Activated naive CD4-positive, alpha-beta T cell treated with anti-CD3 and anti-CD28 coated beads, Interleukin-2, amount 50 U/mL, for 24 hours (primary cell): Measurements from ENCODE around the gene LRRC1.
"Not testable (repeated sequence)": the region's sequence is repeated elsewhere in the genome, so short reads cannot be mapped to it uniquely, and the experiment has no call there.

Experiments
- H3K27ac Mint-ChIP-seq: one replicate; pipeline ENCODE4 v1.8.0; 2021; ENCODE audit warnings: mild to moderate bottlenecking, mixed read lengths
- H3K27me3 Mint-ChIP-seq: one replicate; pipeline ENCODE4 v1.8.0; 2021; ENCODE audit warnings: mixed read lengths
- H3K36me3 Mint-ChIP-seq: one replicate; pipeline ENCODE4 v1.8.0; 2021; ENCODE audit warnings: mixed read lengths
- H3K4me1 Mint-ChIP-seq: one replicate; pipeline ENCODE4 v1.8.0; 2021; ENCODE audit warnings: mixed read lengths
- H3K4me3 Mint-ChIP-seq: one replicate; pipeline ENCODE4 v1.8.0; 2021; ENCODE audit warnings: mild to moderate bottlenecking, mixed read lengths
- H3K9me3 Mint-ChIP-seq: one replicate; pipeline ENCODE4 v1.8.0; 2021; ENCODE audit warnings: mixed read lengths

LRRC1 gene

GRCh38 chr6:53802582-53802981 is 7.8 kb downstream of the LRRC1 start:
- Mint-ChIP-seq H3K9me3 (no peaks in the 10 kb centered on the region), H3K4me1 (no peaks in the 10 kb centered on the region), H3K36me3 (peaks cover 2% of the 10 kb centered on the region), H3K27me3 (no peaks in the 10 kb centered on the region), H3K4me3 (no peak overlapping the region), H3K27ac (no peak overlapping the region)

GRCh38 chr6:53803081-53803860 is 8.5 kb downstream of the LRRC1 start:
- H3K9me3 Mint-ChIP-seq, result no peaks in the 10 kb centered on the region
- H3K27me3 Mint-ChIP-seq, result no peaks in the 10 kb centered on the region
- no peaks in the 10 kb centered on the region for H3K4me1 Mint-ChIP-seq
- peaks cover 2% of the 10 kb centered on the region for H3K36me3 Mint-ChIP-seq
- H3K4me3 Mint-ChIP-seq, result no peak overlapping the region
- no peak overlapping the region for H3K27ac Mint-ChIP-seq

DNA sequence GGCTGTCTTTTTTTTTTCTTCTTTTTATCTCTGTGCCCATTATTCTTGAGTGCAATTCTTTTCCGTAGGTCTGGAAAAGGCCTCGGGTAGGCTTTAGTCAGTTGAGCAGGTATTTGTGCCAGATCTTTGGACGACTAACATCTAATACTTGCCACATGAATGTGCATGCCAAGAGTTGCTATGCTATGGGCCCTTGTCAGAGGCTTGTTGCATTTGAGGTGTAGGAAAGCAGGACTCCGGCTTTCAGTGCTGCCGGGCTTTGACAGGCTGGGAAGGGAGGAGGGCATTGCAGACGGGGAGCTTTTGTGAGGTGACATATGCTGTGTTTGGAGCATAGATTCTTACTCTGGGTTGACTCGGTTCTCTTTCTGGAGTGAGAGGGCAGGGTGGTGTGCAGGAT is 10.2 kb downstream of the LRRC1 start:
- Mint-ChIP-seq H3K27ac (no peak overlapping the region), H3K27me3 (no peaks in the 10 kb centered on the region), H3K9me3 (no peaks in the 10 kb centered on the region)

GRCh38 chr6:53805725-53806124 is 10.9 kb downstream of the LRRC1 start:
- H3K36me3 Mint-ChIP-seq, result peaks cover 2% of the 10 kb centered on the region
- no peaks in the 10 kb centered on the region for H3K27me3 Mint-ChIP-seq
- H3K9me3 Mint-ChIP-seq, result no peaks in the 10 kb centered on the region
- no peak overlapping the region for H3K27ac Mint-ChIP-seq
- H3K4me3 Mint-ChIP-seq, result no peak overlapping the region
- no peaks in the 10 kb centered on the region for H3K4me1 Mint-ChIP-seq

More for the DNA sequence above, 10.2 kb downstream of the LRRC1 start:
- Mint-ChIP-seq H3K4me3 (no peak overlapping the region), H3K36me3 (peaks cover 2% of the 10 kb centered on the region), H3K4me1 (no peaks in the 10 kb centered on the region)

GRCh38 chr6:53807606-53808005 is 12.8 kb downstream of the LRRC1 start:
- not testable (repeated sequence) for H3K9me3 Mint-ChIP-seq, H3K27me3 Mint-ChIP-seq, H3K27ac Mint-ChIP-seq, H3K36me3 Mint-ChIP-seq, H3K4me3 Mint-ChIP-seq, H3K4me1 Mint-ChIP-seq

DNA sequence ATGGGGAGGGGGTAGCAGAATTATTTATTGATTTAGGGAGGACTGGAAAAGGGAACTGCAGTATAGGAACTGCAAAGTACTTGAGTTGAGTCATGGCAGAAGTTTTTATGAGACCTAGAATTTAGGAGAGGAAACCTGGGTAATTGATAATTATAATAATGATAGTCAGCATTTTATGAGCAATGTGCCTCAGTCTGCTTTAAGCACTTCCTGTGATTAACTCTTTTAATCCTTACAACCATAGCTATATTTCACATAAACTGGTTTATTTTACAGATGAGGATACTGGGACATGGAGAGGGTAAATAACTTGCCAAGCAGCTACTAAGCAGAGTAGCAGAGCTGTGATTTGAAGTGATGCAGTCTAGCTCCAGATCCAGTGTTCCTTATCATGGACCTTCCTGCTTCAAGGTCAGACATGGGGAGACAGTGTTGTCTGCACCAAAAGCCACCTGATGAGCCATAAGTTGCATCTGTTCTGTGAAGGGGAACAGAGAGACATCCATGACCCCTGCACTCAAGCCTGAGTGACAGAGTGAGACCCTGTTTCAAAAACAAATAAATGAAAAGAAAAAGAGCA is 13.6 kb downstream of the LRRC1 start:
- Mint-ChIP-seq H3K4me3 (no peak overlapping the region), H3K9me3 (no peaks in the 10 kb centered on the region)

GRCh38 chr6:53809691-53810090 is 14.9 kb downstream of the LRRC1 start:
- H3K27ac Mint-ChIP-seq, result no peak overlapping the region
- H3K4me3 Mint-ChIP-seq, result no peak overlapping the region
- H3K4me1 Mint-ChIP-seq, result no peaks in the 10 kb centered on the region
- H3K36me3 Mint-ChIP-seq, result peaks cover 2% of the 10 kb centered on the region
- H3K27me3 Mint-ChIP-seq, result no peaks in the 10 kb centered on the region
- H3K9me3 Mint-ChIP-seq, result no peaks in the 10 kb centered on the region

More for the DNA sequence above, 13.6 kb downstream of the LRRC1 start:
- Mint-ChIP-seq H3K4me1 (no peaks in the 10 kb centered on the region), H3K27ac (no peak overlapping the region), H3K27me3 (no peaks in the 10 kb centered on the region), H3K36me3 (peaks cover 2% of the 10 kb centered on the region)

DNA sequence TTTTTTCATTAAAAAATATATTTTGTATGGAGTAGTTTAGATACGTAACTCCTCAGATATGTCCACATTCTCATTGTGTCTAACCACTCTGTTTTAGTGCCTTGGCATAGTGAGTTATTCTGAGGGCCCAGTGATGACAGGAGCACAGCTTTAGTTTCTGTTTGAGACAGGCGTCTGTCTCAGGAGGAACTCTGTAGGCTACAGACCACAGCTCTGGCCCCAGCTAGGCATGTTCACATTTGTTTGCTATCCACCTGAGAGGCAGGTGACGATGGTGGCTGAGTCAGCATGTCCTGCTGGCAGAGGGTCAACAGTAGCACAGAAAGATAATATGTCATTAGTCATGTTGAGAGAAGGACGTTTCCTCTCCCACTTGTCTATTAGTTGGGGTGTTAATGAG is 16.3 kb downstream of the LRRC1 start:
- Mint-ChIP-seq H3K4me1 (no peaks in the 10 kb centered on the region), H3K36me3 (peaks cover 2% of the 10 kb centered on the region), H3K27ac (no peak overlapping the region), H3K9me3 (no peaks in the 10 kb centered on the region), H3K27me3 (no peaks in the 10 kb centered on the region), H3K4me3 (no peak overlapping the region)

GRCh38 chr6:53811746-53812145 is 16.9 kb downstream of the LRRC1 start:
- no peak overlapping the region for H3K4me3 Mint-ChIP-seq
- H3K9me3 Mint-ChIP-seq, result no peaks in the 10 kb centered on the region
- no peaks in the 10 kb centered on the region for H3K4me1 Mint-ChIP-seq
- no peak overlapping the region for H3K27ac Mint-ChIP-seq
- H3K27me3 Mint-ChIP-seq, result no peaks in the 10 kb centered on the region
- H3K36me3 Mint-ChIP-seq, result peaks cover under 1% of the 10 kb centered on the region

- Mint-ChIP-seq H3K27ac (no peak overlapping the region), H3K4me1 (no peaks in the 10 kb centered on the region), H3K27me3 (no peaks in the 10 kb centered on the region), H3K9me3 (no peaks in the 10 kb centered on the region), H3K36me3 (no peaks in the 10 kb centered on the region), H3K4me3 (no peak overlapping the region)
Observed at GRCh38 chr6:53813096-53813495, 18.3 kb downstream of the LRRC1 start.

GRCh38 chr6:53813801-53814200 is 19.0 kb downstream of the LRRC1 start:
- Mint-ChIP-seq H3K4me3 (no peak overlapping the region), H3K4me1 (peaks cover under 1% of the 10 kb centered on the region), H3K27me3 (no peaks in the 10 kb centered on the region), H3K9me3 (no peaks in the 10 kb centered on the region), H3K27ac (no peak overlapping the region), H3K36me3 (no peaks in the 10 kb centered on the region)

- H3K4me1 Mint-ChIP-seq, result peaks cover 3% of the 10 kb centered on the region
- H3K9me3 Mint-ChIP-seq, result no peaks in the 10 kb centered on the region
- no peaks in the 10 kb centered on the region for H3K27me3 Mint-ChIP-seq
- H3K36me3 Mint-ChIP-seq, result no peaks in the 10 kb centered on the region
- no peak overlapping the region for H3K27ac Mint-ChIP-seq
- H3K4me3 Mint-ChIP-seq, result no peak overlapping the region
Observed at GRCh38 chr6:53814353-53814752, 19.5 kb downstream of the LRRC1 start.

GRCh38 chr6:53815381-53816119 is 20.7 kb downstream of the LRRC1 start:
- H3K27ac Mint-ChIP-seq, result no peak overlapping the region
- no peaks in the 10 kb centered on the region for H3K9me3 Mint-ChIP-seq
- H3K4me1 Mint-ChIP-seq, result peaks cover 3% of the 10 kb centered on the region
- no peak overlapping the region for H3K4me3 Mint-ChIP-seq
- H3K27me3 Mint-ChIP-seq, result no peaks in the 10 kb centered on the region
- H3K36me3 Mint-ChIP-seq, result no peaks in the 10 kb centered on the region

DNA sequence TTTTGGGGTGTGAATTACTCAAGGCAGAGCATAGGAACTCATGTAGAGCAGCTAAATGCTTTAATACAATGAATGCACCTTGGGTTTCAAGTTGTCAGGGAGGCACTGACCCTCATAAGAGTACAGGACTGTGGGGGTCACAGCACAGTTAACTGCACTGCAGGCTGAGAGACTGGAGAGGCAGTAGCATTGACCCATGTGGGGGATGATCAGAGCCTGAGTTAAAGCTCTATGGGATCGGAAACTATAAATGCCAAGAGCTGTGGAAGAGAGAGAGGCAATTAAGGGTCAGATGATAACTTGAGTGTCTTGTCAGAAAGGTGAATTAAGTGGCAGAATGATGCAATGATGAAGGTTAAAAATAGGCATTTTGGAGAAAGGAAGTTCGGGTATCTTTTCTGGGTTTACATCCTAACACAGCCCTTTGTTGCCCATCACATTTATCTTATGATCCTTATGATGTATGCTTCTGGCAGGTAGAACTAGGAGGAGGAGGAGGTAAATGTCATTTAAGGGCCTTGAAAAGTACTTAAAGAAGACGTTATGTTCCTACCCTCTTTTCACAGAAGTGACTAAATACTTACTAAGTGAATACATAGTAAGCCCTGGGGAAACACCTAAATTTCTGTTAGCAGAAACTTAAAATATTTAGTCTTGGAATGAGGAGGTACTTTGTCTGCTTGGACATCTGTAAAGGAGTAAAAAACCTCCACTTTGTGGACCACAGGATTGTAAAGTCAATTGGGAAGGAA is 24.2 kb downstream of the LRRC1 start:
- Mint-ChIP-seq H3K27ac (no peak overlapping the region), H3K4me3 (no peak overlapping the region), H3K4me1 (peaks cover 3% of the 10 kb centered on the region), H3K9me3 (no peaks in the 10 kb centered on the region), H3K27me3 (no peaks in the 10 kb centered on the region), H3K36me3 (no peaks in the 10 kb centered on the region)

- Mint-ChIP-seq H3K27ac (no peak overlapping the region), H3K27me3 (no peaks in the 10 kb centered on the region)
Observed at GRCh38 chr6:53822401-53823125, 27.8 kb downstream of the LRRC1 start.

More at GRCh38 chr6:53822401-53823125, 27.8 kb downstream of the LRRC1 start:
- no peaks in the 10 kb centered on the region for H3K36me3 Mint-ChIP-seq
- H3K4me3 Mint-ChIP-seq, result no peak overlapping the region
- H3K4me1 Mint-ChIP-seq, result peaks cover 3% of the 10 kb centered on the region
- no peaks in the 10 kb centered on the region for H3K9me3 Mint-ChIP-seq
